Neutrophil (primary cell): ENCODE results near the gene HPCAL1.

Source experiments
- H3K27ac ChIP-seq: fragments of 200-600 bp; sonication (generic); 2 replicates; pipeline ENCODE4 v1.5.1; 2016; ENCODE audit warnings: mild to moderate bottlenecking, moderate library complexity
- H3K27me3 ChIP-seq: fragments of 200-600 bp; sonication (generic); 2 replicates; pipeline ENCODE4 v1.6.0; 2016; ENCODE audit warnings: mild to moderate bottlenecking
- H3K36me3 ChIP-seq: fragments of 200-600 bp; sonication (generic); 2 replicates; pipeline ENCODE4 v1.5.1; 2017
- H3K4me1 ChIP-seq, 2 experiments: fragments of 200-600 bp in 1 of 2; sonication (generic) in 1 of 2; 1 replicate in 1 of 2; 2 replicates in 1 of 2; pipeline versions ENCODE4 v1.5.1 to v1.6.1; 2013 to 2016; ENCODE audit warnings: low read depth in 1 of 2, low read length in 1 of 2, mild to moderate bottlenecking in 1 of 2, moderate library complexity in 1 of 2; ENCODE audit not compliant: control insufficient read depth in 1 of 2, insufficient read depth in 1 of 2
- H3K4me3 ChIP-seq, 2 experiments: fragments of 200-600 bp in 1 of 2; sonication (generic) in 1 of 2; 1 replicate in 1 of 2; 2 replicates in 1 of 2; pipeline ENCODE4 v1.5.1; 2013 to 2016; ENCODE audit warnings: low read depth in 1 of 2, low read length in 1 of 2, mild to moderate bottlenecking in 1 of 2, moderate library complexity in 1 of 2
- H3K9me3 ChIP-seq: fragments of 200-600 bp; sonication (generic); 2 replicates; pipeline ENCODE4 v1.5.1; 2016
- CTCF ChIP-seq: fragments of 200-600 bp; sonication (generic); IDR thresholded peaks from 2 replicates; pipeline ENCODE4 v1.5.1; 2016; ENCODE audit warnings: antibody characterized with exemption

The HPCAL1 gene

GRCh38 chr2:10407432-10407831 lies 104.7 kb downstream of the HPCAL1 start:
- Histone ChIP-seq H3K4me1 (peaks cover 65 to 67% of the 10 kb centered on the region in 2 experiments), H3K27me3 (no peaks in the 10 kb centered on the region), H3K27ac (peak overlapping the region; percentile 96), H3K4me3 (peak overlapping the region; percentile 60 to 64), H3K36me3 (peaks cover 12% of the 10 kb centered on the region), H3K9me3 (no peaks in the 10 kb centered on the region)
- no peak for TF ChIP-seq CTCF

- Histone ChIP-seq H3K4me3 (peak overlapping the region; percentile 60 to 64), H3K27ac (peak overlapping the region; percentile 96), H3K4me1 (peaks cover 65 to 68% of the 10 kb centered on the region in 2 experiments), H3K9me3 (no peaks in the 10 kb centered on the region), H3K27me3 (no peaks in the 10 kb centered on the region), H3K36me3 (peaks cover 12% of the 10 kb centered on the region)
- no peak for TF ChIP-seq CTCF
Observed at GRCh38 chr2:10407841-10408648, 105.3 kb downstream of the HPCAL1 start.

- Histone ChIP-seq H3K36me3 (peaks cover 11% of the 10 kb centered on the region), H3K27me3 (no peaks in the 10 kb centered on the region), H3K27ac (peak overlapping the region; percentile 96), H3K9me3 (no peaks in the 10 kb centered on the region), H3K4me3 (peak overlapping the region; percentile 60 to 64), H3K4me1 (peaks cover 65 to 68% of the 10 kb centered on the region in 2 experiments)
- TF ChIP-seq CTCF, result peak; percentile 99
Observed at GRCh38 chr2:10408649-10409579, 106.2 kb downstream of the HPCAL1 start.

GRCh38 chr2:10410001-10410822 lies 107.5 kb downstream of the HPCAL1 start:
- H3K9me3 ChIP-seq, result no peaks in the 10 kb centered on the region
- no peaks in the 10 kb centered on the region for H3K27me3 ChIP-seq
- TF ChIP-seq CTCF, result no peak
- H3K4me3 ChIP-seq, result peak overlapping the region; percentile 60 to 64
- H3K27ac ChIP-seq, result peak overlapping the region; percentile 96
- H3K4me1 ChIP-seq, result peaks cover 65 to 68% of the 10 kb centered on the region in 2 experiments
- no peaks in the 10 kb centered on the region for H3K36me3 ChIP-seq
